Fibroblast of pulmonary artery (primary cell): ENCODE measurements around the gene CAMK2D.

ENCODE experiments used
- DNase-seq: peaks from one replicate; pipeline ENCODE4 v3.0.0-alpha.2; 2010; ENCODE audit warnings: low read depth
- H3K4me3 ChIP-seq: replicated peaks from 2 replicates; pipeline ENCODE4 v1.5.1; 2011; ENCODE audit warnings: low read depth, mild to moderate bottlenecking, control low read depth, low read length, moderate library complexity
- CTCF ChIP-seq: IDR thresholded peaks from 2 replicates; pipeline ENCODE4 v1.5.1; 2011; ENCODE audit warnings: mild to moderate bottlenecking, control low read depth, low read length, inconsistent platforms; ENCODE audit errors: missing control alignments

CAMK2D gene

DNA sequence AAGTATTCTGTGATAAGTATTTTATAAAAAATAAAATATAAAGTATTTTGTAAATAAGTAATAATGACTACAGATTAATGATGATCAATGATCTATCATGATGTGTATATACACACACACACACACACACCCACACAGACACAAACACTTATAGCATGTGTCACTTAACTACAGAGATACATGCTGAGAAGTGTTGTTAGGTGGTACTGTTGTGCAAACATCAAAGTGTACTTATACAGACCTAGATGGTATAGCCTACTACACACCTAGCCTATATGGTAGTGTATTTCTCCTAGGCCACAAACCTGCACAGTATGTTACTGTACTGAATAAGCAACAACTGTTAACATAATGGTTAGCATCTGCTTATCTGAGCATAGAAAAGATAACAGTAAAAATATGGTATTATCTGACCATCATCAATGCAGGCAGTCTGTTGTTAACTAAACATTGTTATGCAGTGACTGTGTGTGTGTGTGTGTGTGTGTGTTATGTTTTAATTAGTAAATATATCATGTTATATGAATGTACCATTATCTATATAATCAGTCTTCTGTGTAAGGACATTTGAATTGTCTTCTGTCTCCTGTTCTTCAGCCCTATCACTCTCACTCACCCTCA is 138.2 kb downstream of the CAMK2D start:
- no peak for DNase-seq
- TF ChIP-seq CTCF = no peak
- H3K4me3 ChIP-seq = no peak overlapping the region

- TF ChIP-seq CTCF = no peak
- no peak for DNase-seq
- H3K4me3 ChIP-seq = no peak overlapping the region
Measured at GRCh38 chr4:113621633-113622032, 139.9 kb downstream of the CAMK2D start.

GRCh38 chr4:113620032-113620431 is 141.5 kb downstream of the CAMK2D start:
- TF ChIP-seq CTCF = no peak
- DNase-seq = no peak
- H3K4me3 ChIP-seq = no peak overlapping the region

DNA sequence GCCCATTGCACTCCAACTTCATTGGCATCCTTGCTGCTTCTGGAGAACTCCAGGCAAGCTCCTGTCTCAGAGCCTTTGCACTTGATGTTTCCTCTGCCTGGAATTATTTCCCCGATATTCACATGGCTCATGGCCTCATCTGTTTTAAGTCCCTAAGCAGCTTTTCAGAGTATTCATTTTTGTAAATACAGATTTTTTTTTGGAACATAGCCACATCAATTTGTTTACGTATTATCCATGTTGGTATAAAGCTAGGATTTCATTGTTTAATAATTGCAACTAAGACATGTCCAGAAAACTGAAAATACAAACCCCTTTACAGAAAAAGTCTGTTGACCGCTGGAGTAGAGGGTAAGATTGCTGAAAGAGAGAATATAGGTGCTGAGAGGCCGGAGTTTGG is 142.0 kb downstream of the CAMK2D start:
- DNase-seq = no peak
- no peak for TF ChIP-seq CTCF
- H3K4me3 ChIP-seq = no peak overlapping the region

DNA sequence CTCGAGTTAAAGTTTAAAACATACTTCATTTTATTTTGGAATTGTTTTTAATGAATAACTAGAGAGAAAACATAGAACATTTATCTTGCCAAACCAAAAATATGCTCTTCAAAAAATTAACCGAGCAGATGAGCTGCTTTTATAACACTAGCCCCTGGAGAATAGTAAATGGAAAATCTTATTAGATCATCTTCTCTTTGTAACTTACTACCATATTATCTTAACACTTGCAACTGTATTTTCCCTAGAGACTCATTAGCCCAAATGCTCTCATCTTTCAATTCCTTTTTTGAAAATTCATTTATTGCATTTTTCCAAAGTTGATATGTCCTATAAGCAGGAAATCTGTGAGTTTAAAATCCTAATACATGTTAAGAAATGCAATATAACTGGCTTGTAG is 143.3 kb downstream of the CAMK2D start:
- DNase-seq = no peak

GRCh38 chr4:113617195-113617594 is 144.3 kb downstream of the CAMK2D start:
- no peak for TF ChIP-seq CTCF
- DNase-seq = no peak
- no peak overlapping the region for H3K4me3 ChIP-seq

More for the DNA sequence above, 143.3 kb downstream of the CAMK2D start:
- no peak for TF ChIP-seq CTCF
- H3K4me3 ChIP-seq = no peak overlapping the region

GRCh38 chr4:113616443-113616842 is 145.1 kb downstream of the CAMK2D start:
- DNase-seq = no peak
- TF ChIP-seq CTCF = no peak
- no peak overlapping the region for H3K4me3 ChIP-seq
